ENCODE results near the gene ZNF821.

The ZNF821 gene

GRCh38 chr16:71883849-71884638 is at the start of gene ZNF821:
TSS of gene ZNF821 (minus strand) at chr16:71884182. CDS start at chr16:71879946, 4,236 bp downstream.
- DNase-seq = peak; percentile 78 to 83

GRCh38 chr16:71933017-71933416 is 49.0 kb upstream of the ZNF821 start:
- no peak for DNase-seq

- DNase-seq = no peak
Measured at GRCh38 chr16:71931599-71931998, 47.6 kb upstream of the ZNF821 start.

- DNase-seq = no peak
Measured at GRCh38 chr16:71931001-71931400, 47.0 kb upstream of the ZNF821 start.

- DNase-seq = no peak
Measured at GRCh38 chr16:71930013-71930563, 46.1 kb upstream of the ZNF821 start.

- no peak for DNase-seq
Measured at GRCh38 chr16:71929048-71929447, 45.1 kb upstream of the ZNF821 start.

- DNase-seq = no peak
Measured at GRCh38 chr16:71927787-71928186, 43.8 kb upstream of the ZNF821 start.

- no peak for DNase-seq
Measured at GRCh38 chr16:71927383-71927782, 43.4 kb upstream of the ZNF821 start.

GRCh38 chr16:71924710-71925109 is 40.7 kb upstream of the ZNF821 start:
- DNase-seq = no peak

- DNase-seq = no peak
Measured at GRCh38 chr16:71923941-71924690, 40.1 kb upstream of the ZNF821 start.

- no peak for DNase-seq
Measured at GRCh38 chr16:71920658-71921057, 36.7 kb upstream of the ZNF821 start.

GRCh38 chr16:71919035-71919434 is 35.1 kb upstream of the ZNF821 start:
- peak in 1 of 2 donors; percentile 5 for DNase-seq

GRCh38 chr16:71917900-71918299 is 33.9 kb upstream of the ZNF821 start:
- DNase-seq = no peak

GRCh38 chr16:71916397-71916920 is 32.5 kb upstream of the ZNF821 start:
- DNase-seq = no peak

GRCh38 chr16:71915350-71915749 is 31.4 kb upstream of the ZNF821 start:
- no peak for DNase-seq

GRCh38 chr16:71914802-71915201 is 30.8 kb upstream of the ZNF821 start:
- DNase-seq = no peak

- DNase-seq = no peak
Measured at GRCh38 chr16:71912534-71913275, 28.7 kb upstream of the ZNF821 start.

- no peak for DNase-seq
Measured at GRCh38 chr16:71911121-71911520, 27.1 kb upstream of the ZNF821 start.

GRCh38 chr16:71905765-71906164 is 21.8 kb upstream of the ZNF821 start:
- peak in 1 of 2 donors; percentile 18 for DNase-seq

- DNase-seq = no peak
Measured at GRCh38 chr16:71904239-71904638, 20.3 kb upstream of the ZNF821 start.

- no peak for DNase-seq
Measured at GRCh38 chr16:71903608-71904007, 19.6 kb upstream of the ZNF821 start.

GRCh38 chr16:71902656-71903365 is 18.8 kb upstream of the ZNF821 start:
- no peak for DNase-seq

All from CD4-positive, alpha-beta T cell treated with Interferon alpha-2 for 1 hour (primary cell).